MM.1S (cell line): Measurements from ENCODE around the gene JAKMIP3.

Experiments used
- EZH2 ChIP-seq: fragments of 300-600 bp; sonication (generic); optimal IDR thresholded peaks from 2 replicates; pipeline ENCODE3; 2017; ENCODE audit warnings: low read depth, mild to moderate bottlenecking, antibody characterized with exemption, low read length, mixed read lengths
- EZH2phosphoT487 ChIP-seq: fragments of 300-600 bp; sonication (generic); IDR thresholded peaks from 2 replicates; pipeline ENCODE4 v1.6.1; 2018; ENCODE audit warnings: antibody characterized with exemption, low read length
- TF ChIP-seq, protein P1 (sequence below): fragments of 300-600 bp; sonication (generic); IDR thresholded peaks from 2 replicates; pipeline ENCODE4 v1.5.1; 2016; ENCODE audit warnings: antibody characterized with exemption, low read length, mixed read lengths

- TF ChIP-seq, protein P1, sequence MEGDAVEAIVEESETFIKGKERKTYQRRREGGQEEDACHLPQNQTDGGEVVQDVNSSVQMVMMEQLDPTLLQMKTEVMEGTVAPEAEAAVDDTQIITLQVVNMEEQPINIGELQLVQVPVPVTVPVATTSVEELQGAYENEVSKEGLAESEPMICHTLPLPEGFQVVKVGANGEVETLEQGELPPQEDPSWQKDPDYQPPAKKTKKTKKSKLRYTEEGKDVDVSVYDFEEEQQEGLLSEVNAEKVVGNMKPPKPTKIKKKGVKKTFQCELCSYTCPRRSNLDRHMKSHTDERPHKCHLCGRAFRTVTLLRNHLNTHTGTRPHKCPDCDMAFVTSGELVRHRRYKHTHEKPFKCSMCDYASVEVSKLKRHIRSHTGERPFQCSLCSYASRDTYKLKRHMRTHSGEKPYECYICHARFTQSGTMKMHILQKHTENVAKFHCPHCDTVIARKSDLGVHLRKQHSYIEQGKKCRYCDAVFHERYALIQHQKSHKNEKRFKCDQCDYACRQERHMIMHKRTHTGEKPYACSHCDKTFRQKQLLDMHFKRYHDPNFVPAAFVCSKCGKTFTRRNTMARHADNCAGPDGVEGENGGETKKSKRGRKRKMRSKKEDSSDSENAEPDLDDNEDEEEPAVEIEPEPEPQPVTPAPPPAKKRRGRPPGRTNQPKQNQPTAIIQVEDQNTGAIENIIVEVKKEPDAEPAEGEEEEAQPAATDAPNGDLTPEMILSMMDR, result no peak
- TF ChIP-seq EZH2phosphoT487 (no peak), EZH2 (no peak)
Measured at GRCh38 chr10:132107949-132108877, 42.5 kb downstream of the JAKMIP3 start.
